Hematopoietic multipotent progenitor cell treated with erythropoietin and hydrocortisone succinate and interleukin-3 and kit ligand, for 8 days (in vitro differentiated cells): ENCODE data around the gene CKAP5.

ENCODE experiments used
- DNase-seq: peaks from one replicate; pipeline ENCODE4 v3.0.0-alpha.2; 2015

The CKAP5 gene

GRCh38 chr11:46696212-46696558, 149.9 kb downstream of the CKAP5 start:
- DNase-seq, result no peak

DNA sequence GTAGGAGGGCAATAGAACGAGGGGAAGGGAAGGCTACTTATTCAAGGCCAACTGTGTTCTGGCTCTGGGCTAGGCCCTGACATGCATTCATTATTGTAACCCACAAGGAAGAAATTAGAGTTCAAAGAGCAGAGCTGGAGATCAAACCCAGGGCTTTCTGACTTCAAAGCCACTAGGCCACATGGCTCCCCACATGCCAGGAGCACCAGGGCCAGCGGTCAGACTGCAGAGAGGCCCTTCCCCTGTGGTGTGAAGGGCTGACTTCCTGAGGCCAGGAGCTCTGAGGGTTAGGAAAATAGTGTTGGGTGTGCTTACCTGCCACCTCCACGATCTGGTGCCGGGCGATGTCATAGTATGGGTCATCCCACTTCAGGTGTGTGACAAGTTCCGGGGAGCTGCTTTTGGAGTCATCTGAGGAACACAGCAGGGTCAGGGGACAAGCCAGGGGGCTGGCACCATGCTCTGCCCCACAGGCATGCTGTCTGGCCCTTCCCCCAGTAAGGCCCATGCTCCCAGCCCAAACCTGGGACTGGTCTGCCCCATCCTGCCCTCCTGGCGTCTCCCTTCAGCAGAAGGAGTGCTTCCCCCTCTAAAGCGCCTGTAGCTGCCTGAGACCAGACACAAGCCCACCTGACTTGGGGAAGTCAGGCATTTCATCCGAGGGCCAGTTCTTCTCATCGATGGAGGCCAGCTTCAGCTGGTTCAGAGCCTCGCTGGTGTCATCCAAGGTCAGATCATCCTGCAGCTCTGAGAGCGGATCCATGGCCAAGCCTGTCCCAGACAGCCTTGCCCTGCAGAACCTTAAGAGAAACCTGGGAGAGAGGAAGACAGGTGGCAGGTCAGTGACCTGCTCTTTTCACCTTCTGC, 150.5 kb downstream of the CKAP5 start:
- DNase-seq, result no peak

GRCh38 chr11:46694607-46695006, 151.5 kb downstream of the CKAP5 start:
- DNase-seq, result no peak

DNA sequence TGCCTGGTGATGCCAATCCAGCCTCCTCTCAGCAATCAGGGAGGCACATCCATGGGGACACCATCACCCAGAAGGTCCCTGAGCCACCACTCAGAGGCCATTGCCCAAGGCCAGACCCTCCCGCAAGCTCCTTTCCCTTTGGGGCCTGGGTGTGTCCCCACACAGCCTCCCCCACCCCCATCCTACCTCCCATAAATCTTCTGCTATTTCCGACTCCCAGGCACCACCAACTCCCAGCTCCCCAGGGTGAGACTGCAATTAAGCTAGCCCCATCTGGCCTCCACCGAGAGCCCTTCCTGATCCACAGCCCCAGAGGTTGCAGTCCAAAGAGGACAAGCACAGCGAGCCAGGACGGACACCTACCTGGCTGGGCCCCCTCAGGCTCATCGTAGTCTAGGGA, 152.0 kb downstream of the CKAP5 start:
- DNase-seq, result no peak

DNA sequence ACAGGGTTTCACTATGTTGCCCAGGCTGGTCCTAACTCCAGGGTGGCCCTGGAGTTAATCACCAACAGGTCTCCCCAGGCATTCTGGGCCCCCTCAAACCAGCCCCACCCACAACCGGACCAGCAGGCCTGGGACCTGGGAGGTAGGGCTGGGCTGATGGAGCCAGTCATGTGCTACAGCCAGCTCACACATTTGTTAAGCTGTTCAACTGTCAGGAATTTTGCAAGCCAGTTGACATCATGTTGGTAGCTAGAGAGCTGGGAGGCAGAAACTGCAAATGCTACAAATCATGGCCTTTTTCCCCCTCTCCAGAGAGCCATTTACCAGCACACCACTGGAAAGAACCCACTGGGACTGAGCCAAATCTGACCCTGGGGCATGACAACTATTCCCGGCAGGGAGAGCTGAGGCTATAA, 152.5 kb downstream of the CKAP5 start:
- no peak for DNase-seq
